Activated CD8-positive, alpha-beta memory T cell treated with anti-CD3 and anti-CD28 coated beads, Interleukin-2, amount 50 U/mL, for 4 hours (primary cell): ENCODE data around the gene ATP12A.

ENCODE experiments used
- DNase-seq: peaks from one replicate; pipeline ENCODE4 v3.0.0-alpha.2; 2020

The ATP12A gene

DNA sequence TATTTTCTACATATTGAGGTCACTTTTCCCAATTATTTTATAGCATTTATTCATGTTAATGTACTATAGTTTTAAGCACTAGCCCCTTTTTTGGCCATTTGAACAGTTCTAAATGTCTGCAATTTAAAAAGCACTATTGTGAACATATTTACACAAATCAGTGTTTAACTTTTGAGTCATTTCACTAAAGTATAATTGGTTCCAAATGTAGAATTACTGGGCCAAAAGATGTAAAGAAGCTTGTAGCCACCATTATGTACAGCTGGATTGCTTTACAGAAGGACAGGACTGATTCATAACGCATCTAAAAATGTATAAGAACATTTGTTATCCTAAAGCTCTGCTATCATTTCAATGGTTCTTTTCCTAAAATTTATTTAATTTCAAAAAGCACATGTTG is 16.6 kb upstream of the ATP12A start:
- no peak for DNase-seq

DNA sequence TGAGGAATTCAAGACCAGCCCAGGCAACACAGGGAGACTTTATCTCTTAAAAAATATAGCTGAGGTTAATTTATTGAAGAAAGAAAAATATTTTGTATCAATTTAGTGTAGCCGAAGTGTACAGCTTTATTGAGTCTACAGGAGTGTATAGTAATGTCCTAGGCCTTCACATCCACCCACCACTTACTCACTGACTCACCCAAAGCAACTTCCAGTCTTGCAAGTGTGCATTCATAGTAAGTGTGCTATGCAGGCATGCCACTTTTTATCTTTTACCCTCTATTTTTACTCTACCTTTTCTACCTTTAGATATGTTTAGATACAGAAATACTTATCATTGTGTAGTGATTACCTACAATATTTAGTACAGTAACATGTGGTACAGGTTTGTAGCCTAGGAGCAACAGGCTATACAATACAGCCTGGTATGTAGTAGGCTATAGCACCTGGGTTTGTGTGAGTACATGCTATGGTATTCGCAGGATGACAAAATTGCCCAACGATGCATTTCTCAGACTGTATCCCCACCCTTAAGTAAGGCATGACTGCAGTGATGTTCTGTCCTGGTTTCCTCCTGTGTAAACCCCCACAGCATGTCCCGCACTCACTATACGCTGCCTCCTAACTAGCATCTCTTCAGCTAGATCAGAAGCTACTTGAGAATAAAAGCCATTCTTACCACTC is 15.3 kb upstream of the ATP12A start:
- no peak for DNase-seq

DNA sequence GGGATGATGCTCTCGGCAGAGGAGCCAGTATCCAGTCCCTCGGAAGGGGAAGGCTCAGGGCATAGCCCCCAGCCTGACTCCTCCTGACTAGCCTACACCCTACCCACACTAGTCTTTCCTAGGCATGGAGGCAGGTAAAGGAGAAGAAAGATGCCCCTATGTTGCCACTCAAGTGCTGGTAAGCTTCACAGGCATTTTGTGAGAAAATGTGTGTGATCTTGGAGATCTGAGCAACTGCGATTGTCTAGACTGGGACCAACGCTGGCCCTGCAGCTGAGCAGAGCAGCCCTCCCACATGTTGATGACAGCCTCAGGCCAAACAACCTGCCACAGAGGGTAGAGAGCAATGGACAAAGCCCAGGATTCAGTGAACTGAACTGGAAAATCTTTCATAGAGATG is 11.7 kb upstream of the ATP12A start:
- no peak for DNase-seq

DNA sequence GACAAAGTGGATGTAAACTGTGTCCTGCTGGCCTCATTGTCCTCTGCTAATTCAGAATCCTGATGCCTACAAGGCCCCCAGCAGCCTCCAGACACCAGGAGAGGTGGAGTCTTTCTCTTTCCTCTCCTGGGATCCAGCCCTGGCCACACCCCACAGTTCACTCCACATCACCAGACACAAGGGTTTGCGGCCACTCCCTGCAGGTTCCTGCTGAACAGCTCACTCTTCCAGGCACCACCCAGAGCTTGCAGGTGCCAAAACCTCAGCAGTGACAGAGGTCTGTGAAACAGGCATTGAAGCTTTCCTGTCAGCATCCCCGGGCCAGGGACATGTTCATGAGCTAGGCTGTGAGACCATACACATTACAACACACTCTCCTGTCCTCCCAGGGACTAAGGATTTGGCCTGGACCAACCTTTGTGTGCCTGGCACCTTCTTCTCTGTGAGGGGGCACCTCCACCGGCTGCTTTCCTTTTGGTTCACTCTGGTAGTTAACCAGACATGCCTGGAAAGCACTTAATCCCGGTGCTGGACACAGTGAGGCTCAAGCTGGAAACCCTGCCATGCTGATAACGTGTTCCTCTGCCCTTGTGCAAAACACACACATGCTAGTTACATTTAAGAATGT is 11.1 kb upstream of the ATP12A start:
- no peak for DNase-seq

DNA sequence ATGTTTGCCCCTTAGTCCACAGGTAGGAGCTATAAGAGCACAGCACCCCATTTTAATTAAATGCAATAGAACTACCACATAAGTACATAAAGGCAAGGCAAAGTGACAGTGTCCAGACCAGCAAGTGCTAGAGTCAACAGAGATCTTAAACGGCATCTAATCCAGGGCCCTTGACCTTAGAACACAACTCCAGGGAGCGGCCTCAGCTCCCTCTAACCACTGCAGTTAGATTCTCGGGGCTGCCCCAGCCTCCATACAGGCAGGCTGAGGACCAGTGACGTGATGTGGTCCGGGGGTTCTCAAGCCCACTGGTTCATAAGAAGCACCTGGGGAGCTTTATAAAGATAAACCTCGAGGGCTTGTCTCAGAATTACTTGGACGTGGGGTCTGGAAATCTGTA is 10.0 kb upstream of the ATP12A start:
- DNase-seq: no peak

DNA sequence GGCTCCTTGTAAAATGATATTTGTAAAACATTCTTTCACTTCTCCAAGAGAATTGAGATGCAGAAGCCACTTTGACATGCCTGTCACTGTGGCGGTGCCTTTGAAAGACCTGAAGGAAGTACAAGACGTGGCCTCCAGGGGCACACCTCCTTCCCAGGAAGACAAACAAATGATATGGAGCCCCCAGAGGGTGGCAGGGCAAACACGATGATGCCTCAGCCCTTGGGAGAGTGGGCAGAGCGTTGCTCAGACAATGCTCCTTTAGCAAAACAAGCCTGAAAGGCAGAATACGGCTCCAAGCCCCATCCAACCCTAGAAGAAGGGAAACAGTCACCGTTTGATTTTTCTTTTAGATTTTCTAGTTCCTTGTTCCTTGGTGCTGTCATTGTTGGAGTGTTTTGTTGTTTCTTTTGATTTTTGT is 9.2 kb upstream of the ATP12A start:
- DNase-seq: no peak

DNA sequence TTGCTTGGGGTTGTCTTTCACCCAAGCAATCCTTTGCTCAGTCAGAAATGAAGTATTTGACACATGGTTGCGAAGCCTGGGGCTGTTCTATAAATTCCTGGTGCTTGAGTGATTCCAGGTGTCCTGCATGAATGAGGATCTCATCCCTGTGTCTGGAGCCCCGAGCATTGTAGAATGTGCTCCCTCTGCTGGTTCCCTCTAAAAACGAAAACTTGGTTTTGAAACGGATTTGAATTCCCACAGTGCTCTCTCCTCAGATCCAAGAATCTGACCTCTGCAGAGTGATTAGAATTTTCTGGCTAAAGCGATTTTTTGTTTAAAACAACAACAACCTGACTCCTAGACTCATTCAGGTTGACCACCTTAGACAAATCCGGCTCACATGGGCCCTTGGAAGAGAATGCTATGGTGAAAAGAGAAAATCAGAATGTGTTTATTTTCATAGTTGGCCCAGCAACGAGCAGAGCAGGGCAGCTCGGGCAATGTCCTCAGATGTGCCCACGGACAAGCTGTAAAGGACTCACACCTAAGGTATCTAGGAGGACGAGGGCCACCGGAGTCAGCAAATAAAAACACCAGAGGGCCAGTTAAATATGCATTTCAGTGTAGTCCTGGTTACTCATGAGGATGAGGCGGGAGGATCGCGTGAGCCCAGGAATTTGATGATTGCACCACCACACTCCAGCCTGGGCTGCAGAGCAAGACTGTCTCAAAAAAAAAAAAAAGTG is 8.7 kb upstream of the ATP12A start:
- DNase-seq: no peak

DNA sequence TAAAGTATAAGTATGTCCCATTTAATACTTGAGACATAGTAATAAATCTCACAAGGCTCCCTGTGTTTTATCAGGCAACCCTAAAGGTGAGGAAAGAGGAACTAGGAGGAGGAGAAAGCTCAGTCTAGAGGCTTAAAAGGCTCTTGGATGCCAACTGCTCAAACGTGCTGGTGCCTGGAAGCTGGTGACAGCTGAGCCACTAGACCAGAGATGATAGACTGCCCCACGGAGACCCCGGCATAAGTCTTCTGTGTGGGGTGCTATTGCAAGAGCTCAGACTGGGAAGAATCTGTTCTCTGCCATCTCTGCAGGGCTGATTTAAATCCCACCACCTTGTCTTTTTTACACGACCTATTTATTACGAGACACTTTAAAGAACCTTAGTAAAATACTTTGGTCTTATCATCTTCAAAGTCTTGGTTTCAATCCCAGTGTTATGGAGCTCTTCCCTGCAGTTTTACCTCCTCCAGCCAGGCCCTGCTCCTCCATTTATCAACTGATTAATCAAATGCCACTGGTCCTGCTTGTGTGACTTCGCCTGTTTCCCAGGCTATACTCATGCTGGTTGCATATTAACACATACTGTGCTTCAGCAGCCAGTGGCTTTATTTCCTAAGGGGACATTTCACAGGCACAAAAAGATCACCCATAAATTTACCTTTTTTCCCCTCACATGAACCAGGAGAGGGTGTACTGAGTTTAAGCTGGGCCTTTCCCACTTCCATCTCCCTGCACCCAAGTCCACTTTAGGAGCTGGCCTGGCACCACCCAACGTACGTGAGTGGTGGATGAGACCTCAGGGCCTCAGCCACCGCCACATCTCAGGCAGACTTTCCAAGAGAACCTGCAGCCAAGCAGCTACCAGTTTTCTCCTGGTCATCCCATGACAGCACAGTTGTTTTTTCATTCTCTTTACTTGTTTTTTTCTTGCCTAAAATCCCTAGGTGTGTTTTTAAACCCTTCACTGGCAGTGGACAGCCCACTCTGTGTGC is 7.8 kb upstream of the ATP12A start:
- no peak for DNase-seq

DNA sequence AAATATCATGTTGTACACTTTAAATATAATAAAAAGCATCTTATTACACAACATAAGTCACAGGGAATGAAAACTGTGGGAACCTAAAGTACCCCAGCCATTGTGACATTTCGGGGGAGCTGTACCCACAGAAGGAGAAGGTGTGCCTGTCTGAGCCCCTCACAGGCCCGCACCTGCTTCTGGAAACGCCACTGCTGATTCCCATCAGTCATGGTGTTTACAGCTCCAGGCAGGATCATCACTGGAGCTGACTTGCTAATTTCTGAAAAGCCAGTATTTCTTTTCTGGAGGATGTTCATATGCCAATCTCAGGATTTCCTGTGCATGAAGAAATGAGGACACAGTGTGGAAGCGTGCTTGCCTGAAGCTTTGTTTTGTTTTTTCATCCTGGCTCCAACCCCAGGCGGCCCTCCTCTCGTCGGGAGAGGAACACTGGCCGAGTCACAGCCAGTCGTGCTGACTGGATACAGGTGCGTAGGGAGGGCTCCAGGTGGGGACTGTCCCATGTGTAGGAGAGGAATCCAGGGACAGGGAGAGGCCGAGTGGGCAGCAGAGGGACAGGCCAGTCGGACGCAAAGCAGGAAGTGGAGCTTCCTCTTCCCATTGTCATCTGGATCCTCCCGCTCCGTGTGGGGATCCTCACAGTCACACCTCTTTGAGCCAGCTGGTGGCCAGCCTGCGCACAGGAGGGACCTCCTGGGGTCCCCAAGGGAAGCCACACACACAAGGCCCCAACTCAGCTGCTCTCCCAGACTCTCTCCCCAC is 4.2 kb upstream of the ATP12A start:
- DNase-seq: no peak

DNA sequence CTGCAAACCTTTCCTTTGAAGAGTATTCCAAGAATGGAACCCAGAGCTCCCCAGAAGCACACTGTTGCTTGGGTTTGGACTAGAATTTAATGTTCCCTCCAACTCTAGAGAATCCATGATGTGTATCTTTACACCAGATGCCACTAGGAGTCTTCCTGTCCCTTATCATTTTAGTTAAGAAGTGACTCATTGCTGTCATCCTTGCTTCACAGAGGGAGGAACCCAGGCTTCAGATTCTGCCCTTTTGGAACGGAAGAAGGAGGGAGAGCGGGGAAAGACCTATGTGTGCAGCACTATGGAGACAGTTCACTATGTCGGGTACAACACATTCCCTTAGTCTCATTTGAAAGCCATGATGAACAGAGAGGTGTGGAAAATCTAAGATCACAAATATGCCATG is 2.1 kb upstream of the ATP12A start:
- DNase-seq: no peak

DNA sequence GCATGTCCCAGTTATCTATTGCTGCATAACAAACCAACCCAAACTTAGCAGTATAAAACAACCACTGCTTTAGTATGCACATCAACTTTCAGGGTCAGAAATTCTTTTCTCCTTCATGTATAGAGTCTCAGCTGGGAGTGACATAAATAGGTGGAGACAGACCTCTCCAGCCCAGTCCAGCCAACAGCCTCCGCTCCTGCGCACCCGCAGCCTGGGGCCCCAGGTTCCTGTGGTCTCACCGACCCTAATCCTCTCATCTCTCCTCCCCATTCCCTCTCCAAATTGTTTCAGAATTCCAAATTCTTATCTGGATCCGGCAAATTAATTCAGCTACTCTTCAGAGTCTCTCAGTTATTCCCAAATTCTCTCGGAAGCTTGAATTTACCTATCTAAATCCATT is 522 bp upstream of the ATP12A start:
- DNase-seq: no peak

DNA sequence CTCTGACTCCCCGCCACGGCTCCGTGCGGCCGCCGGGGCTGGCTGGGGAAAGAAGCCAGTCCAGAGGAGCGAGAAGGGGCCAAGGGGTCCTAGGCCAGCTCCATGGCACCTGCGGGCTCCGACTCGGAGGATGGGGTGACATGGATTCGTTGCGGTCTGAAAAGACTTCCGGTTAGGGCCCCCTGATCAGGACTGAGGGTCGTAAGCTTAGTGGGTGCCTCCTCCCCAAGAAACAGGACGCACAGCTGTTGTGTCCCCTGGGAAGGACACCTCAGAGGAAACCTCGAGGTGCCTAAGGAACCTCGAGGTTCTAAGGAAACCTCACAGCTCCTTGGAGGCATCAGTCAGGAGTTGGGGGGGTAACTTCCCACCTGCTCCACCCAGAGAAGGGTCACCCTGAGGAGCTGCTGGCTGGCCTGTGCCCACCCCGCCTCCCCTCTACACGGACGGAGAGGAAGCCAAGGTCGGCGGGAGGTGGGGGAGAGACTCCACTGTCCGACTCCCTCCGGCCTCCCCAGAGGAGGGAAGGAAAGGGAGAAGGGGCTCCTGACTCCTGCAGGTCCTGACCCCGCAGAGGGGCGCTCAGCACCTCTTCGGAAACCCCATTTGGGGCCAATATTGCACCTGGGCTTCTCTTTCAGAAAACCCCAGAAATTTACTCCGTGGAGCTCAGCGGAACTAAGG is 855 bp downstream of the ATP12A start:
- DNase-seq: no peak

DNA sequence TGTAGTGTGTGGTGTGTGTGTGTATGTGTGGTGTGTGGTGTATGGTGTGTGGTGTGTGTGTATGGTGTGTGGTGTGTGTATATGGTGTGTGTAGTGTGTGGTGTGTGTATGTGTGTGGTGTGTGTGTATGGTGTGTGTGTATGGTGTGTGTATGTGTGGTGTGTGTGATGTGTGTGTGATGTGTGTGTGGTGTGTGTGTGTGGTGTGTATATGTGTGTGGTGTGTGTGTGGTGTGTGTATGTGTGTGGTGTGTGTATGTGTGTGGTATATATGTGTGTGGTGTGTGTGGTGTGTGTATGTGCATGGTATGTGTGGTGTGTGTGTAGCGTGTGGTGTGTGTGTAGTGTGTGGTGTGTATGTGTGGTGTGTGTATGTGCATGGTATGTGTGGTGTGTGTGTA is 1.7 kb downstream of the ATP12A start:
- DNase-seq: no peak

DNA sequence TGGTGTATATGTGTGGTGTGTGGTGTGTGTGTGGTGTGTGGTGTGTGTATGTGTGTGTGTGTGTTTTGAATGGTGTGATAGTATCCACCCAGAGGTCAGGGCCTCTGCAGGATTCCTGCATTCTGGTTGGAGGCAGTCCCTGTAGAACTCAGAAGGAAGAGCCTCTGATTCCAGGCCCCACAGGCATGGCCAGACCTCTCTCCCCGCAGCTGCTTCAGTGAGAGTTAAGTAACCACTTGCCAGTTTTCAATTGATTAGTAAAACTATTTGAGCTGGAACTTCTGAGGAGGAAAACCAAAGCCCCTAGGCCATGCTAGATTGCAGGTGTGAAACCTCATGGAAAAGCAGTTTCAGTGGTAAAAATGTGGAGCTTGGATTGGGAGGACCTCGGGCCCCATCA is 2.1 kb downstream of the ATP12A start:
- no peak for DNase-seq

DNA sequence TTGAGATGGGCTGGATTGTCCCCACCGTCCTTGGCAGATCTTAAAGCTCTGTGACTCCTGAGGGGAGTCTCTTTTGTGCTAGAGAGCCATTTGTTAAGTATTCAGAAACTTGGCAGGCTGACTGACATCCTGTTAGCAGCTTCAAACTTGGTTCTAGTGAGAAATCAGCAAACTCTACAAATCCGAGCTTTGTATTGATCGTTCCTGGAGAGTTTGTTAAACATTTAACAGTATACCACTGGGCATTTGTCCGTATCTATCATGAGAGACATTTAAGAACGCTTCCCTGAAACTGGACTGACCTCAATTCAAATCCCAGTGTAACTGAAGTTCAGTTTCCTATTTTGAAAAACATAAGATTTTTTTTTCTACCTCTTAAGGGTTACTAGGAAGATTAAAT is 3.1 kb downstream of the ATP12A start:
- DNase-seq: no peak

DNA sequence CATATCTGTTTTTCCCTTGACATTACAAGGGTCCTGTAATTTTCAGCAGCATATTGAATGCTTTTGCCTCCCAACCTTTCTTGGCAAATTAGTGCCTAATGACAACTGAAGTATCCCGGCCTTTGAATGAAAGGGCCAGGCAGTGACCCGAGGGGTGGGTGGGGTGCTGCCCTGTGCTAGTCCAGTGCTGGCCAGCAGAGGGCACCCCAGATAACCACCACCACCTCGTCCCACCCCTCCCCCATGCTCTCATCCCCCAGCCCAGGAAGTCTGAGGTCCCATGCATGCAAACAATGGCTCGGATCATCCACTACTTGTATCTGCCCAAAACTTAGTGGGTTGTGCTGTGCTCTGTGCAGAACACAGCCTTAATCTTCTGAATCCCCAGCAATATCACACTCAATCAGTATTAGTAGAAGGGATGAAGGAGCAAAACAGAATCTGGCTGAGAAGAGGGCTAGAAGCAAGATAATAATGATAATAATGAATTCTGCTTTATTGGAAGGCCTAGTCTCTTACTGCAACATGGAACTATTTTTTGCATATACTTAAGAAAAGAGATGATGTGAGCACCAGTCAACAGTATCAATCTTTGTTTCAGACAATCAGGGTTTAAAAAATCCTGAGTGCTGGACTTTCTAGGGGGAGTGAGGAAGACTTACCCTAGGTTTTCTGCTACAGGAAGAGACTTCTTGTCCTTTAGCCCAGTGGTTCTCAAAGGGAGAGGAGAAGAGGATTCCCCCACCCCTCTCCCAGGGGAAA is 3.8 kb downstream of the ATP12A start:
- DNase-seq: peak; percentile 58

DNA sequence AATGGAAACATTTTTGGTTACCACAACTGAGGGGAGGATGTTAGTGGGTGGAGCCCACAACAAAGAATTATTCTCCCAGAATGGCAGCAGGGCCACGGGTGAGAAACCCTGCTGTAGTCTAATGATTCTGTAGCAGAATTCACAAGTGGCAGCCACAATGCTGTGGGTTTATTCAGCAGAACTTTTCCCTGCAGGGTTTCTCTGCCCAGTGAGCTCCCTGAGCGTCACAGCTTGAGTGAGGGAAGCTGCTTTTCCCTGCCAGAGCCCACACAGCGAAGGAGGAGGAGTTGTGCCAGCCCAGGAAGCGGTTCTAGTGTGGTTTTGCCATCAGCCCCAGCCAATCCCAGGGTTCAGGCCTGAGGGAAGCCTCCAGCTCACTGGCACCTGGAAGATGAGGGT is 4.4 kb downstream of the ATP12A start:
- DNase-seq: no peak

DNA sequence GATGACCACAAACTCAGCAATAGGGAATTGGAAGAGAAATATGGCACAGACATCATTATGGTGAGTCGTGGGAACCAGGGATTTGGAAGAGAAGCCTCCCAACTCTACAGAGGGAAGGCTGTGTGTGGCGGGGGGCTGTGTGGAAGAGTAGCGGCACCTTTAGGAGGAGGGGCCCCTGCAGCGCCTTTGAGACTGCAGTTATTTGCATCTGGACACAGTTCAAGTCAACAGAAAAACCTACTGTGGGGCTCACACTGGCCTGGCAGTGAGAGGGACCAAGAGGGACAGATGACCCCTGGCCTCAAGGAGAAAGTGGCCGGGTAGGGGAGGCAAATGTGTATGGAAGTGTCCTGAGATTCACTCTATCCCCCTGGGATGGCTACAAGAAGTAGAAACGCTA is 5.1 kb downstream of the ATP12A start:
- no peak for DNase-seq

DNA sequence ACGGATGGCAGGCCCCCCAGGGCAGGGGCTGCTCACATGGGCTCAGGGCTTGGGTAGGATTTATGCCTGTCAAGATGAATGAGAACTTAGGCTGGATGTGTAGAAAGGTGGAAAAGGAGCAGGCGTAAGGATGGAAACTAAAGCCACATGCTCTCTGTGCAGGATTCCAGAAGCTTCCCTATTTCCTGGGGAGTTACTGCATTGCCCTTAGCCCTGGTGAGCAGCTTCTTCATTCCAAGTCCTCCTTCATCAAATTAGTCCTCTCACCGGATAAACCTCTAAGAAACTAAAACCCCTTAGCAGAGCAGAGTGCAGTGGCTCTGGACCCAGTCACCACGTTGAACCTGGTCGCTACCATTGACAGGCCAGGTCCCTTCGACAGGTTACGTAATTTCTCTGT is 7.4 kb downstream of the ATP12A start:
- no peak for DNase-seq

DNA sequence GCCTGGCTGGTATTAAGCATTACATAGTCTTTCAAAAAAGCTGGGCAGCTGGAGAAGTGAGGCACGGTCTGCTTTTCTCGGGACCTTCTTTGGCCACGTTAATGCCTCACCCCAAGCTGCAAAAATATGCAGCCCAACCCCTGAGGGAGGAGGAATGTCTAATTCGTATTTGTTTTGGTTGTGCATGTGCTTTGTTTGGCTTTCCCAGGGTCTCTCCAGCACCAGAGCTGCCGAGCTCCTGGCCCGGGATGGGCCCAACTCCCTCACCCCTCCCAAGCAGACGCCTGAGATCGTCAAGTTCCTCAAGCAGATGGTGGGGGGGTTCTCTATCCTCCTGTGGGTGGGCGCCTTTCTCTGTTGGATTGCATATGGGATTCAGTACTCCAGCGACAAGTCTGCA is 7.9 kb downstream of the ATP12A start:
- DNase-seq: no peak

DNA sequence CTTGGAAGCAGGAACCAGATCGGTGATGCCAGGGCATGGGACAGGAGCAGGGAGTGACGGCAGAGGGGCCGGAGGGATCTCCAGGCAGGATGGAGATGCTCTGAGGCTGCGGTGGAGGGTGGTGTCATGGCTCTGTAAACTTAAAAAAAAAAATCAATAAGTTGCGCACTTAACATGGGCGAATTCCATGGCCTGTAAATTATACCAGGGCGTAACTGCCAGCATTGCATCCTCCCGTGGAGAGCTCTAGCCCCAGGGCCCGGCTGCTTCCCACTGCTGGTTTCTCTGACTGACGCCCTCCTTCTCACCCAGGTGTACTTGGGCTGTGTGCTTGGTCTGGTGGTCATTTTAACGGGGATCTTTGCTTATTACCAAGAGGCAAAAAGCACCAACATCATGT is 8.7 kb downstream of the ATP12A start:
- DNase-seq: no peak
